Mesothelial cell of epicardium (in vitro differentiated cells): ENCODE results near the gene RAB23. TPM values are rescaled to one million over a fixed set of nuclear protein-coding genes. Genes with fewer than 3 reads are reported as not detected.

Experiments used
- DNase-seq, 2 experiments: peaks; one replicate each; pipeline ENCODE4 v3.0.0; 2021; ENCODE audit warnings: low spot score in 2 of 2; ENCODE audit not compliant: unreplicated experiment in 2 of 2
- H3K27ac Mint-ChIP-seq: 2 replicates; pipeline ENCODE4 v1.8.0; 2021; ENCODE audit warnings: mixed read lengths
- H3K27me3 Mint-ChIP-seq: 2 replicates; pipeline ENCODE4 v1.8.0; 2021; ENCODE audit warnings: low read depth, mixed read lengths
- H3K36me3 Mint-ChIP-seq: 2 replicates; pipeline ENCODE4 v1.8.0; 2021; ENCODE audit warnings: mixed read lengths
- H3K4me1 Mint-ChIP-seq: 2 replicates; pipeline ENCODE4 v1.8.0; 2021; ENCODE audit warnings: mixed read lengths
- H3K4me3 Mint-ChIP-seq: 2 replicates; pipeline ENCODE4 v1.8.0; 2021; ENCODE audit warnings: mild to moderate bottlenecking, moderate library complexity, mixed read lengths
- H3K9me3 Mint-ChIP-seq: 2 replicates; pipeline ENCODE4 v1.8.0; 2021; ENCODE audit warnings: mixed read lengths
- total RNA-seq: library from RNA; stranded (reverse); gene quantifications from 3 replicates; pipeline ENCODE4 v1.2.1, GENCODE V29; 2021
- TF ChIP-seq, protein P1 (sequence below): fragments of 200-600 bp; sonication (generic); IDR thresholded peaks from one replicate; pipeline ENCODE4 v1.5.0; 2021; ENCODE audit warnings: antibody characterized with exemption; ENCODE audit not compliant: unreplicated experiment

RAB23 gene
- total RNA-seq, 1 donor from 2014 or later = 16.1 TPM

DNA sequence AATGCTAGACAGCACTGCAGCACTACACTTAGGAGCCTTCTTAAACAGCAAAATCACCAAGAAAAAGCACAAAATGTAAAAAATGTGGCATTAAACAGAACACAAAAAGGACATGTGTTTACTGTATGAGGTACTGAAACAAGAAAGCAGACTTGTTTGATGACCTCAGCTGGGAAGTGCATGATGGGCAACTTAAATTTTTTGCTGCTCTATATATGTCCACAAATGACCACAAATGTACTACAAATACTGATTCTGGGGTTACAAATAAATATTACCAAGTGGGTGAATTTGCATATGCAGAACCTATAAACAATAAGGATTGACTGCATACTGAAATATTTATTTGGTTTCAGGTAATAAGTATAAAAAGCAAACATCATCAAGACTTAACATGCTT is 13.1 kb downstream of the RAB23 start:
- H3K27ac Mint-ChIP-seq = no peak overlapping the region
- no peaks in the 10 kb centered on the region for H3K27me3 Mint-ChIP-seq

DNA sequence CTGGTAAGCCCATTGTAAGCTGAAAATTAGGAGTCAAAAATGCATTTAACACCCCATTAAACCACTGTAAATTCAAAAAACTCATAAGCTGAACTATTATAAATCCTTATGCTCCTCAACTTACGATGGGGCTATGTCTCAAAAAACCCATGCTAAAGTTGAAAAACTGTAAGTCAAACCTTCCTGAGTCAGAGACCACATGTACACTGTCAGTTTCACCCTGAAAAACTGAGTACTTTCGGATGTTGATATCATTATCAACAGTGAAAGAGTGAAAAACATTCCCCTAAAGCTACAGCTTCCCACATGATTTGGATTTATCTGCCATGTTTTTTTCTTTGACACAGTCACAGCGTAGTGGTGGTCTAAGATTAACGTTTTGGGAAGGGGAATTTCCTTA is 14.2 kb downstream of the RAB23 start:
- H3K4me1 Mint-ChIP-seq = peaks cover 22% of the 10 kb centered on the region
- H3K27ac Mint-ChIP-seq = peak overlapping the region; percentile 41
- H3K27me3 Mint-ChIP-seq = no peaks in the 10 kb centered on the region
- no peaks in the 10 kb centered on the region for H3K9me3 Mint-ChIP-seq
- H3K36me3 Mint-ChIP-seq = peaks cover 2% of the 10 kb centered on the region
- no peak for DNase-seq
- H3K4me3 Mint-ChIP-seq = no peak overlapping the region
- TF ChIP-seq, protein P1, sequence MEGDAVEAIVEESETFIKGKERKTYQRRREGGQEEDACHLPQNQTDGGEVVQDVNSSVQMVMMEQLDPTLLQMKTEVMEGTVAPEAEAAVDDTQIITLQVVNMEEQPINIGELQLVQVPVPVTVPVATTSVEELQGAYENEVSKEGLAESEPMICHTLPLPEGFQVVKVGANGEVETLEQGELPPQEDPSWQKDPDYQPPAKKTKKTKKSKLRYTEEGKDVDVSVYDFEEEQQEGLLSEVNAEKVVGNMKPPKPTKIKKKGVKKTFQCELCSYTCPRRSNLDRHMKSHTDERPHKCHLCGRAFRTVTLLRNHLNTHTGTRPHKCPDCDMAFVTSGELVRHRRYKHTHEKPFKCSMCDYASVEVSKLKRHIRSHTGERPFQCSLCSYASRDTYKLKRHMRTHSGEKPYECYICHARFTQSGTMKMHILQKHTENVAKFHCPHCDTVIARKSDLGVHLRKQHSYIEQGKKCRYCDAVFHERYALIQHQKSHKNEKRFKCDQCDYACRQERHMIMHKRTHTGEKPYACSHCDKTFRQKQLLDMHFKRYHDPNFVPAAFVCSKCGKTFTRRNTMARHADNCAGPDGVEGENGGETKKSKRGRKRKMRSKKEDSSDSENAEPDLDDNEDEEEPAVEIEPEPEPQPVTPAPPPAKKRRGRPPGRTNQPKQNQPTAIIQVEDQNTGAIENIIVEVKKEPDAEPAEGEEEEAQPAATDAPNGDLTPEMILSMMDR = no peak

More for the DNA sequence above, 13.1 kb downstream of the RAB23 start:
- TF ChIP-seq, protein P1 = no peak
- H3K36me3 Mint-ChIP-seq = peaks cover 2% of the 10 kb centered on the region
- peaks cover 22% of the 10 kb centered on the region for H3K4me1 Mint-ChIP-seq
- DNase-seq = no peak
- H3K4me3 Mint-ChIP-seq = no peak overlapping the region
- H3K9me3 Mint-ChIP-seq = no peaks in the 10 kb centered on the region

DNA sequence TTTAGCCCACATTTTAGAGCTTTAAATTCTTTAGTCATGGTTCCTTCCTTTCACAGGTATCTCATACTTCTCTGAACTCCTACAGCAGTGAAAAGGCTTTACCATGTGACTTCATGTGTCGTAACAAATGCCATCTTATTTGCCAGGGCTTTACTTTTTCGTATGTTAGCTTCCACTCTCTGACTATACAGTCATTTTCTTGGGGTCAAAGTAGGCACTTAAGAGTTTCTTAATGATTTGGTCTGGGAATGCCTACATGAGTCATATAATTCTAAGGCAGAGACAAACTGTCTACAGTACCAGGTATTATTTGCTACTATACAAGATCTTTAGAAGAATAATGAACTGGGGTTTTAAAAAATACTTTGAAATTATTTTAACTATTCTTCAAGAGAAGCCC is 15.0 kb downstream of the RAB23 start:
- TF ChIP-seq, protein P1 = no peak
- Mint-ChIP-seq H3K9me3 (no peaks in the 10 kb centered on the region), H3K4me1 (peaks cover 21% of the 10 kb centered on the region), H3K4me3 (no peak overlapping the region), H3K27me3 (no peaks in the 10 kb centered on the region), H3K36me3 (peaks cover 2% of the 10 kb centered on the region), H3K27ac (no peak overlapping the region)
- no peak for DNase-seq

DNA sequence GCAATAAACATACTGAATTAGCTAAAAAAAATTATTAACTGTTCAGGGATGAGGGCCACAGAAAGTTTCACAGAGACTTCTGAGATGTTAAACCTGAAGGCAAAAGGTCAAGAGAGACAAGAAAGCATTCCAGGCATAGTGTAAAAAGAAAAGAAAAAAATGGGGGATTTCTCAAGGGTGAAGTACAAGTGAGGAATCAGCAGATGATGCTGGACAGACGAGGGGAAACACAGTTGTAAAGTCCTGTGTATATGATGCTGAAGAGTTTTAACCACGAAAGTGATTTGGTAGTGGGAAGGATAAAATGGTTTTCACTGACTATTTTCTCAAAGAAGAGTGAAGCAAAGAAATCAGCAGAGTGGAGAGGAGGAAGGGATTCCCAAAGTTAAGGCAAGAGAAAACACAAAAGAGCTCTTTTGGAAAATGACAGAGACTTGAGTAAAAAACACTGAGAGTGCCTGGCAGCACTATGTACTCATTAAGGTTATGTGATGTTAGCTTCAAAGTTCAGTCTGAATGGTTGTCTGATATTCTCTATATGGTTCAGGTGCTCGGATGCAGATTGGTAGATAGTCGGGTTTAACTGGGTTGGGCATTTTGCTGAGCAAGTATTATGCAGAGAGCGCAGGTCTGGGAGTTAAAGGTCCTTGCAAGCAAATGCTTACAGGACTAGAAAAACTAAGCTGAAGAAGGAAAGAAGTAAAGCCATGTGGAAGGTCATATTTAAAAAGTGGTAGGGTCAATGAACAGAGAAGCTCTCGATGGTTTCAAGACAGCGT is 16.4 kb downstream of the RAB23 start:
- no peak for DNase-seq
- Mint-ChIP-seq H3K9me3 (no peaks in the 10 kb centered on the region), H3K4me3 (no peak overlapping the region), H3K4me1 (peaks cover 15% of the 10 kb centered on the region), H3K36me3 (peaks cover 2% of the 10 kb centered on the region), H3K27me3 (no peaks in the 10 kb centered on the region), H3K27ac (peak overlapping the region; percentile 10)
- TF ChIP-seq, protein P1 = no peak

DNA sequence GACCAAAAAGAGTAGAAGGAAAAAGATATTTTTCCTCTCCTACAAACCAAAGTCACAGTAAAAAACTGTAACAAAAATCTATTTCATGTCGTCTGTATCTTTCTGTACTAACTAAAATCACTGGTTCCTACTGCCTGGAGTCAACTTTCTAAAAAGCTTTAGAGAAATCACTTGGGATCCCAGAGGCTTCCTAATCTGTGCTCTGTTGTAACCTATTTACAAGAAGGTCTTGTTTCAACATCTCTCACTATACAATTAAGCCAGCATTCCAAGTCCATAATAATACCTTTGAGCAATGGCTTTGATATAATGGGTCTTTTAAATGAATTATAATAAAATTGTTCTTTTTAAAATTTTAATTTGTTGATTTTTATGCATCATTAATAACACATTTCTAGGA is 20.4 kb downstream of the RAB23 start:
- H3K27me3 Mint-ChIP-seq = no peaks in the 10 kb centered on the region
- peaks cover 3% of the 10 kb centered on the region for H3K36me3 Mint-ChIP-seq
- no peak overlapping the region for H3K4me3 Mint-ChIP-seq
- peaks cover 20% of the 10 kb centered on the region for H3K4me1 Mint-ChIP-seq
- H3K9me3 Mint-ChIP-seq = no peaks in the 10 kb centered on the region
- DNase-seq = no peak
- no peak overlapping the region for H3K27ac Mint-ChIP-seq
- TF ChIP-seq, protein P1 = no peak
